Measurements from ENCODE around the gene ATG7.

ATG7 gene

GRCh38 chr3:11269007-11269406 lies 3.2 kb upstream of the ATG7 start:
- Histone ChIP-seq H3K4me3 (ENCODE audit: low read depth, low read length) (no peak overlapping the region), H3K9me3 (ENCODE audit: control insufficient read depth, insufficient read depth, low read depth, low read length) (no peaks in the 10 kb centered on the region), H3K27ac (ENCODE audit: extremely low read depth, low read depth, low read length) (no peak overlapping the region), H3K4me1 (ENCODE audit: control insufficient read depth, insufficient read depth, low read length) (peaks cover 3% of the 10 kb centered on the region; the same call in 1 of the 2 replicates), H3K36me3 (ENCODE audit: control insufficient read depth in 2 of 2, insufficient read depth in 1 of 2, low read length in 2 of 2) (peaks cover 0 to under 1% of the 10 kb centered on the region in 2 experiments; a peak in 1 of 3 replicates)
- TF ChIP-seq ZNF670 (tag by site-specific recombination; IDR thresholded peaks at IDR 0.05; ENCODE audit: low read depth) (no peak), ZNF174 (tag by site-specific recombination; IDR thresholded peaks at IDR 0.05) (no peak), ZNF530 (tag by site-specific recombination; IDR thresholded peaks at IDR 0.05; ENCODE audit: low read depth) (no peak), ZSCAN5A (tag by site-specific recombination; IDR thresholded peaks at IDR 0.05) (no peak), ZNF626 (tag by site-specific recombination; IDR thresholded peaks at IDR 0.05) (no peak)
- TF ChIP-seq, protein P1, sequence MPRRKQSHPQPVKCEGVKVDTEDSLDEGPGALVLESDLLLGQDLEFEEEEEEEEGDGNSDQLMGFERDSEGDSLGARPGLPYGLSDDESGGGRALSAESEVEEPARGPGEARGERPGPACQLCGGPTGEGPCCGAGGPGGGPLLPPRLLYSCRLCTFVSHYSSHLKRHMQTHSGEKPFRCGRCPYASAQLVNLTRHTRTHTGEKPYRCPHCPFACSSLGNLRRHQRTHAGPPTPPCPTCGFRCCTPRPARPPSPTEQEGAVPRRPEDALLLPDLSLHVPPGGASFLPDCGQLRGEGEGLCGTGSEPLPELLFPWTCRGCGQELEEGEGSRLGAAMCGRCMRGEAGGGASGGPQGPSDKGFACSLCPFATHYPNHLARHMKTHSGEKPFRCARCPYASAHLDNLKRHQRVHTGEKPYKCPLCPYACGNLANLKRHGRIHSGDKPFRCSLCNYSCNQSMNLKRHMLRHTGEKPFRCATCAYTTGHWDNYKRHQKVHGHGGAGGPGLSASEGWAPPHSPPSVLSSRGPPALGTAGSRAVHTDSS (tag by site-specific recombination; IDR thresholded peaks at IDR 0.05), result no peak
- ChIA-PET POLR2A (no interaction called here), CTCF (interaction anchor here (0.6 kb wide), 1 partner anchor 209 kb away, joined by 4 read pairs; no protein-coding TSS in a partner anchor)

DNA sequence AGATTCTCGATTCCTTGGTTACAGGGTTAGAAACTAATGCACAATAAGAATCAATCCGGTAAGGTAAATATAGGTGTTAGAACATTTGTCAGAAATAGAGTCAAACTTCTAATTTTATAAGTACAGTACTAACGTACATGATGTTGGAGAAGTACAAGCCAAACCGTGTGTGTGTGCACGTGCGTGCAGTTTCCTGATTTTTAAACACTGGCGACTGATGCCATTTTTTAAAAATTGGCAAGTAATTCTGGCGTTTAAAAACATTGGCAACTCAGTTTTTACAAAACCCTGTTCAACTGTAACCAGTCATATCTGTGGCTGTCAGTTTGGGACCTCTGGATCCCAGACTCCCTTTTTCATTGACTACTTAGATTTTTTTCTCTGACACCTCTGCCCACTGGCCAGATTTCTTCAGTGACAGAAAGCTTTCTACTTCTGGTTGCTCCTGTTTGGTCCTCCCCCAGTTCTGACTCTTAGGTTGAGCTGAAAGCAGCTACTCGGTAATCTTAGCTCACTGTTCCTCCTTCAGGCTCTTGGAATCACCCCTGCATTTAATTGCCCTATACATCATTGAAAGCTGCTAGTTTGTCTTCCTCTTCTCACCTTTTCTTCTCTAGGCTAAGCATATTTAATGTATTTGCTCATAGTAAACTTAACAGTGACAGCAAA lies 843 bp downstream of the ATG7 start:
- Histone ChIP-seq H3K4me1 (ENCODE audit: control insufficient read depth, insufficient read depth, low read length) (peaks cover 3% of the 10 kb centered on the region; the same call in 1 of the 2 replicates), H3K36me3 (ENCODE audit: control insufficient read depth in 2 of 2, insufficient read depth in 1 of 2, low read length in 2 of 2) (peaks cover 0 to 17% of the 10 kb centered on the region in 2 experiments; a peak in 1 of 3 replicates), H3K27ac (ENCODE audit: extremely low read depth, low read depth, low read length) (no peak overlapping the region; the same call in 1 of the 2 replicates), H3K9me3 (ENCODE audit: control insufficient read depth, insufficient read depth, low read depth, low read length) (no peaks in the 10 kb centered on the region), H3K4me3 (ENCODE audit: low read depth, low read length) (peak overlapping the region; percentile 87)
- ChIA-PET POLR2A (interaction anchor here (0.6 to 2.7 kb wide), 14 partner anchors 9 to 203 kb away, joined by 3 to 35 read pairs (median 4); no protein-coding TSS in a partner anchor), CTCF (interaction anchor here (0.7 to 1.5 kb wide), 3 partner anchors 13 to 71 kb away, joined by 3 to 4 read pairs (median 3); no protein-coding TSS in a partner anchor)
- TF ChIP-seq EGR2 (tag by site-specific recombination; IDR thresholded peaks at IDR 0.05; ENCODE audit: low read depth) (no peak), MZF1 (tag by site-specific recombination; IDR thresholded peaks at IDR 0.05; ENCODE audit: borderline replicate concordance) (no peak), ZNF580 (tag by site-specific recombination; IDR thresholded peaks at IDR 0.05) (no peak), ZBTB17 (tag by site-specific recombination; IDR thresholded peaks at IDR 0.05) (peak; percentile 90), ZNF76 (tag by site-specific recombination; IDR thresholded peaks at IDR 0.05; ENCODE audit: borderline replicate concordance, low read depth) (no peak), ZBTB1 (tag by site-specific recombination; IDR thresholded peaks at IDR 0.05) (no peak), ZNF175 (tag by site-specific recombination; IDR thresholded peaks at IDR 0.05) (no peak)
- TF ChIP-seq, protein P2, sequence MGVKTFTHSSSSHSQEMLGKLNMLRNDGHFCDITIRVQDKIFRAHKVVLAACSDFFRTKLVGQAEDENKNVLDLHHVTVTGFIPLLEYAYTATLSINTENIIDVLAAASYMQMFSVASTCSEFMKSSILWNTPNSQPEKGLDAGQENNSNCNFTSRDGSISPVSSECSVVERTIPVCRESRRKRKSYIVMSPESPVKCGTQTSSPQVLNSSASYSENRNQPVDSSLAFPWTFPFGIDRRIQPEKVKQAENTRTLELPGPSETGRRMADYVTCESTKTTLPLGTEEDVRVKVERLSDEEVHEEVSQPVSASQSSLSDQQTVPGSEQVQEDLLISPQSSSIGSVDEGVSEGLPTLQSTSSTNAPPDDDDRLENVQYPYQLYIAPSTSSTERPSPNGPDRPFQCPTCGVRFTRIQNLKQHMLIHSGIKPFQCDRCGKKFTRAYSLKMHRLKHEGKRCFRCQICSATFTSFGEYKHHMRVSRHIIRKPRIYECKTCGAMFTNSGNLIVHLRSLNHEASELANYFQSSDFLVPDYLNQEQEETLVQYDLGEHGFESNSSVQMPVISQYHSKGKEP (tag by site-specific recombination; IDR thresholded peaks at IDR 0.05), result no peak

DNA sequence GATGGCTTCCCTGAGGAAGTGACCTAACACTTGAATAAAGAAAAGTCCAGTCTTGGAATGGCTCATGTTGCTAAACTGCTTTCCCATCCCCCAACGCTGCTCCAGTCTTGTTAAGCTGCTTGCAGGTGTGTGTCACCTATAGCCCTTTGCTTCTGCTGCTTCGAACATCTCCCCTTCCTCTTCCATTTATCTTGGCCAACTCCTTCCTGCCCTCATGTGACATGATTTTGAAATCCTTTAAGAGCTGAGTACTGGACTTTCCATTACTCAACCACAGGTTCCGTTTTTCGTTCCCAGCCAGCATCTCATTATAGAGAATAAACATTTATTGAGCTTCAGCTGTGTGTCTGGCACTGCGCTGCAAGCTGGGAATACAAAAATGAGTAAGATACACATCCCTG lies 1.7 kb downstream of the ATG7 start:
- CTCF ChIA-PET, result interaction anchor here (0.7 kb wide), 1 partner anchor 332 kb away, joined by 3 read pairs; no protein-coding TSS in a partner anchor
- Histone ChIP-seq H3K36me3 (ENCODE audit: control insufficient read depth in 2 of 2, insufficient read depth in 1 of 2, low read length in 2 of 2) (peaks cover 0 to 17% of the 10 kb centered on the region in 2 experiments; a peak in 1 of 3 replicates), H3K27ac (ENCODE audit: extremely low read depth, low read depth, low read length) (no peak overlapping the region), H3K4me3 (ENCODE audit: low read depth, low read length) (no peak overlapping the region), H3K4me1 (ENCODE audit: control insufficient read depth, insufficient read depth, low read length) (peaks cover 3% of the 10 kb centered on the region; the same call in 1 of the 2 replicates), H3K9me3 (ENCODE audit: control insufficient read depth, insufficient read depth, low read depth, low read length) (no peaks in the 10 kb centered on the region)
- POLR2A ChIA-PET, result interaction anchor here (2.7 kb wide), 1 partner anchor 15 kb away, joined by 35 read pairs; no protein-coding TSS in a partner anchor
- no peak for TF ChIP-seq WT1 (tag by site-specific recombination; IDR thresholded peaks at IDR 0.05)
- no peak for TF ChIP-seq KLF1 (tag by site-specific recombination; IDR thresholded peaks at IDR 0.05)
- no peak for TF ChIP-seq ZNF791 (tag by site-specific recombination; IDR thresholded peaks at IDR 0.05)
